ENCODE data around the gene PLIN3. TPM values are rescaled to one million over a fixed set of nuclear protein-coding genes. Genes with fewer than 3 reads are reported as not detected.
A peak's percentile ranks its signal among the peaks of the same experiment; 100 is the strongest.
"Not testable (repeated sequence)": the region's sequence is repeated elsewhere in the genome, so short reads cannot be mapped to it uniquely, and the experiment has no call there.

The PLIN3 gene
- total RNA-seq, 1 donor from 2014 or later = 34.0 TPM

GRCh38 chr19:4793278-4793677 is 74.2 kb downstream of the PLIN3 start:
- DNase-seq (ENCODE audit: missing footprints); ATAC-seq; intact Hi-C loops (cut with DNase I): not testable (repeated sequence)

GRCh38 chr19:4792866-4793195 is 74.6 kb downstream of the PLIN3 start:
- ATAC-seq; intact Hi-C loops (cut with DNase I); DNase-seq (ENCODE audit: missing footprints): not testable (repeated sequence)

- ATAC-seq; DNase-seq (ENCODE audit: missing footprints); intact Hi-C loops (cut with DNase I): not testable (repeated sequence)
Observed at GRCh38 chr19:4792019-4792865, 75.2 kb downstream of the PLIN3 start.

- intact Hi-C loops (cut with DNase I) = loop anchor here (1.0 to 2.0 kb wide), 2 partner anchors 59 to 67 kb away; no protein-coding TSS in a partner anchor
- ATAC-seq (peak; percentile 99), DNase-seq (ENCODE audit: missing footprints) (peak; percentile 99)
Observed at GRCh38 chr19:4791183-4792018, 76.1 kb downstream of the PLIN3 start, which contains the start of gene FEM1A. TSS of gene FEM1A (plus strand) at chr19:4791734. CDS start at chr19:4791855, 121 bp downstream.

Other genes starting within 250 kb of the PLIN3 start
- gene TNFAIP8L1, start 228.2 kb downstream of the PLIN3 start, total RNA-seq = 4.4 TPM
- gene MYDGF, start 197.3 kb downstream of the PLIN3 start, total RNA-seq = 29.8 TPM
- gene DPP9, start 143.8 kb downstream of the PLIN3 start, total RNA-seq = 52.7 TPM
- 47.0 TPM for gene FEM1A, start 75.9 kb downstream of the PLIN3 start, total RNA-seq
- 7.3 TPM for gene TICAM1, start 36.0 kb downstream of the PLIN3 start, total RNA-seq
- gene ARRDC5, start 35.2 kb upstream of the PLIN3 start, total RNA-seq = not detected
- 2.3 TPM for gene UHRF1, start 41.8 kb upstream of the PLIN3 start, total RNA-seq
- gene KDM4B, start 101.4 kb upstream of the PLIN3 start, total RNA-seq = 38.6 TPM